Vagina (tissue), 2 donors: Measurements from ENCODE around the gene LCK.

Source experiments
- POLR2A ChIP-seq, 2 donors: fragments of 450-650 bp; IDR thresholded peaks; one replicate each; pipeline ENCODE4 v1.6.1; 2017; ENCODE audit warnings: antibody characterized with exemption in 2 of 2, mild to moderate bottlenecking in 2 of 2, moderate library complexity in 2 of 2
- POLR2AphosphoS5 ChIP-seq, 2 donors: sonication (generic); formaldehyde crosslinking; IDR thresholded peaks; one replicate each; pipeline ENCODE4 v1.9.0; 2017; ENCODE audit warnings: antibody characterized with exemption in 2 of 2, mild to moderate bottlenecking in 2 of 2, low read depth in 1 of 2; ENCODE audit not compliant: insufficient read depth in 1 of 2

DNA sequence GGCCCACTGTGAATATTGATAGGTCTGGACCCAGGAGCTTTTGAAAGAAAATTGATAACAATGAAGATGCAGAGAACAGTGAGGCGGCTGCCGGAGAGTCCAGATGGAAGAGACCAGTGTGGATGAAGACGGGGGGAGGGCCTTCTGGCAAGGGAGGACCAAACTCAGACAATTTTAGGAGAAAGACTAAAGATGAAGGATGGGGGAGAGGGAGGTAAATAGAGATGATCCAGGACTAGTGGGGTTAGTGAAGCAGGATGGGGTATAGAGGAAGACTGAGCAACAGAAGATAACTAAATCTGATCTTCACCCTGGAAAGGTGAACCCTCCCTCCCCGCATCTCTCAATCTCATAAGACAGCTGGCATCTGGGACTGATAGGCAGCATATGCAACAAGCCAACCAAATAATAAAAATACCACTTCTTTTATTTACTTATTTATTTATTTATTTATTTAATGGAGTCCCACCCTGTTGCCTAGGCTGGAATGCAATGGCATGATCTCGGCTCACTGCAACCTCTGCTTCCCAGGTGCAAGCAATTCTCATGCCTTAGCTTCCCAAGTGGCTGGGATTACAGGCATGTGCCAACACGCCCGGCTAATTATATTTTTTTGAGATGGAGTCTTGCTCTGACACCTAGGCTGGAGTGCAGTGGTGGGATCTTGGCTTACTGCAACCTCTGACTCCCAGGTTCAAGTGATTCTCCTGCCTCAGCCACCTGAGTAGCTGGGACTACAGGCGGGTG, 18.3 kb upstream of the LCK start:
- TF ChIP-seq POLR2A (IDR thresholded peaks at IDR 0.05) (no peak), POLR2AphosphoS5 (IDR thresholded peaks at IDR 0.05; ENCODE audit: insufficient read depth in 1 of 2, low read depth in 1 of 2) (no peak)
